ENCODE measurements around the gene MORN3.
"Not testable (repeated sequence)": the region's sequence is repeated elsewhere in the genome, so short reads cannot be mapped to it uniquely, and the experiment has no call there.

Gene MORN3

DNA sequence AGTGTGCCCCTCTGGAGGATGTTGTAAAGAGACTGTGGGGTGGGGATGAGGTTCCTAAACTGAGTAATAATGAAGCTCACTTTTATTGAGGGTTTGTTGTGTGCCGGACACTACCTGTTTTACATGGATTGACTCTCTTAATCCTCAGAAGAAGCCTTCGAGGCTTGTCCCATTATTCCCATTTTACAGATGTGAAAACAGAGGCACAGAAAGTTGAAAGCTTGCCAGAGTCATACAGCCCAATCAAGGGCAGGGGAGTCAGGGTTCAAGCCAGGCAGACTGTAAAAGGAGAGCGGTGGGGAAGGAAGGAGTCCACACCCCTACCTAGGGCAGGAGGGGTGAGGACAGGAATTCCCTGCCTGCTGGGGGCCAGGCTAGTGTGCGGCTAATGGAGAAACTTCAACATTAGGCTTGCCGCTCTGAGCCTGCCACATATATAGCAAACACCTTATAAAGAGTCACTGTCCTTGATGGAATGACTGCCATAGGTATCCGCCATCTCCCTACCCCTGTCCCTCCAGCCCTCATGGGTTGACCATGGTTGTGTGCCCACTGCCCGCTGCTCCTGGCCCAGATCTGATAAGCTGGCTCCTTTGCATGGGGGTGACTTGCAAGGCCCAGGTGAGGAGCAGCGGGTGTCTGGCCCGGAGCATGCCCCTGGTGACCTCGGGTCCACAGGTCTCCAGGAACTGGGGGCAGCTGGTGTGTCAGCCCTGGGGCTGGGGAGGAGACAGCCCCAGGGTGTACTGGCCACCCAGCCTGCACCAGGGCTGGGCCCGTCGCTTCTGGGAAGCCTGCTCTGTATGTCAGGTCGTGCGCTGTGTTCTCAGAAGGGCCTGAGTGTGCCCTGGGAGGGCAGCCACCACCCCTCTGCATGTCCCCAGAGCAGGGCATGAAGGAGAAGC, 30.9 kb downstream of the MORN3 start:
- Mint-ChIP-seq H3K4me1 (ENCODE audit: low read depth) (peaks cover 31% of the 10 kb centered on the region), H3K9me3 (no peaks in the 10 kb centered on the region), H3K4me3 (no peak overlapping the region), H3K27me3 (ENCODE audit: low read depth) (no peaks in the 10 kb centered on the region), H3K27ac (peak overlapping the region; percentile 84), H3K36me3 (ENCODE audit: low read depth) (peaks cover 19% of the 10 kb centered on the region)

DNA sequence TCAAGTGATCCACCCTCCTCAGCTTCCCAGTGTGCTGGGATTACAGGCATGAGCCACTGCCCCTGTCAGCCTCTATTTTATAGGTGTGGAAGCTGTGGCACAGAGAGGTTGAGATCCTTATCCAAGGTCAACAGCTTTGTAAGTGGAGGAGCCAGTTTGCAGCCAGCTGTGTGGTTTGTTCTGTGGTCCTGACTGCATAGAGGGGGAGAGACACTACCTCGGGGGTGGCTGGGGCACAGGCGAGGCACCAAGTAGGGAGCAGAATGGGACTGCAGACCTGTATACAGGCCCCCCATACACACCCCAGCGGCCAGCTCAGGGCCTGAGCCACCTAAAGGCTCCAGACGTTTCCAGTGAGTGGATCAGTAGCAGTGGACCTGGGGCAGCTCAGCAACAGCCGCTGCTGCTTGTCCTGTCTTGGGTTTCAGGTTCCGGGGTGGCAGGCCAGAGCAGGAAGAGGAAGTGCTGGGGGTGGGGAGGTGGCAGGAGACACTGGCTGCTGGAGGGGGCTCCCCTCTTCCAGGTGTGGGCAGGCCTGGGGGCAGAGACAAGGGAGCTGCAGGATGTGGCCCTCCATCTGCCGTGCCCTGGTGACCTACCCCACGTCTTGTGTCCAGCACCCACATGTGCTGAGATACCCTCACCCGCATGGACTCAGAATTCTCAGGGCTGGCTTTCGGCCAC, 32.1 kb downstream of the MORN3 start:
- Mint-ChIP-seq H3K27ac (peak overlapping the region; percentile 84), H3K4me3 (peak overlapping the region; percentile 64), H3K9me3 (no peaks in the 10 kb centered on the region), H3K36me3 (ENCODE audit: low read depth) (peaks cover 19% of the 10 kb centered on the region), H3K27me3 (ENCODE audit: low read depth) (no peaks in the 10 kb centered on the region), H3K4me1 (ENCODE audit: low read depth) (peaks cover 39% of the 10 kb centered on the region)

DNA sequence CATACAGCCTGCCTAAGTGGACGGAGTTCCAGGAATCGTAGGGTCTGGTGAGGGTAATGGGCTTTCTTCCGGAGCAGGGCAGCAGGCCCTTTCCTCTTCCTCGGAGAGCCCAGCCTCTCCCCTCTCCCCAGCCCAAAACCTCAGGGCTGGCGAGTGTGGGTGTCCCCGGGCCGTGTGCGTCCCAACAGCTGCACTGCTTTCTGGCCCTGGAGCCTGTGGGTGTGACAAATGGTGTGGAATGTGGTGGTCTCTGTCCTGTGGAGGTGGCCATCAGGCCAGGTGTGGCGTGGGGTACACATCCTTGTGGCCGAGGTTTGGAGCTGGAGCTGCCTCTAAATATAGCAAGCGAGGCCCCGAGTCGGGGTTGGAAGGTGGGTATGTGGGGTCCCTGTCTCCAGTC, 34.6 kb downstream of the MORN3 start:
- Mint-ChIP-seq H3K36me3 (ENCODE audit: low read depth) (peaks cover 20% of the 10 kb centered on the region), H3K9me3 (no peaks in the 10 kb centered on the region), H3K27me3 (ENCODE audit: low read depth) (no peaks in the 10 kb centered on the region), H3K4me3 (no peak overlapping the region), H3K27ac (peak overlapping the region; percentile 47), H3K4me1 (ENCODE audit: low read depth) (peaks cover 56% of the 10 kb centered on the region)

DNA sequence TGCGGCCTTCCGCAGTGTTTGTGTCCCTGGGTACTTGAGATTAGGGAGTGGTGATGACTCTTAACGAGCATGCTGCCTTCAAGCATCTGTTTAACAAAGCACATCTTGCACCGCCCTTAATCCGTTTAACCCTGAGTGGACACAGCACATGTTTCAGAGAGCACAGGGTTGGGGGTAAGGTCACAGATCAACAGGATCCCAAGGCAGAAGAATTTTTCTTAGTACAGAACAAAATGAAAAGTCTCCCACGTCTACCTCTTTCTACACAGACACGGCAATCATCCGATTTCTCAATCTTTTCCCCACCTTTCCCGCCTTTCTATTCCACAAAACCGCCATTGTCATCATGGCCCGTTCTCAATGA, 35.6 kb downstream of the MORN3 start:
- not testable (repeated sequence) for H3K27me3 Mint-ChIP-seq (ENCODE audit: low read depth); H3K27ac Mint-ChIP-seq; H3K9me3 Mint-ChIP-seq; H3K4me3 Mint-ChIP-seq
- H3K36me3 Mint-ChIP-seq (ENCODE audit: low read depth) = peaks cover 27% of the 10 kb centered on the region
- peaks cover 64% of the 10 kb centered on the region for H3K4me1 Mint-ChIP-seq (ENCODE audit: low read depth)

DNA sequence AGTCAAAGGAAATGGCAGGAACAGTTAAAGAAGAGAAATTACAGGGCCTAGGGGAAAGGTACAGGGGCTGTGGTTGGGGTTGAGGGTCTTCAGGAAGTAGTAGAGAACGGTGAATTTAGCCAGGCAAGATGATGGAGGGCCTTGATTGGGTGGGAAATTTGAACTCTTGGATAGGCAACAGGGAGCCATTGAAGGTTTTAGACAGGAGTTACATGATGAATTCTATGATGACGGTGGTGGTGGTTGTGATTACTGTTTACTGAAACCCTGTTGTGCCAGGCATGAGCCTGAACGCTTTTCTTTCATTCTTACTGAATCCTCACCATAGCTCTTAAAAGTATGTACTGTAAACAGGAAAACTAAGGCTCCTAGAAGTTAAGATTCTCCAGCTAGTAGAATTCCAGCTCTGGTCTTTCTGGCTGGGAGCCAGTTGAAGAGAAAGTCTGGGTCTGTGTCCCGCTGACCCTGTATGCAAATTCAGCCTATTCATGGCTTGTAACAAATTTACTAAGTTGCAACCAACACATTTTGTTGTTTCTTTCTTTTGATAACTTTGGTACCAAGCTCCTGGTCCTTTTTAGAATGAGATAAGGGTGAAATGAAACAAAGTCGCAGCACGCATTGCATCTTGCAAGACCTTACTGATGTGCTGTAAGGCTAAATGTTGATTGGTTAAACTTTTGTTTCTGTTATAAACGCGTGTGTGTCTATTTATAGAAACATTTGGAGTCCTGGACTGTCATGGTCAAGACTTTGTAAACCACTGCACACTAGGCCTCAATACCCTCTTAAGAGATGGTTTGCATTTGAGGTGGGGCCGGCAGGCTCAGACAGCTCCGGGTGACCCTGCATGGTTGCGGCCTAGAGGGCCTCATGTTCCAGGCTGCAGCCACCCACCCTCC, 37.1 kb downstream of the MORN3 start:
- Mint-ChIP-seq H3K9me3 (no peaks in the 10 kb centered on the region), H3K4me1 (ENCODE audit: low read depth) (peaks cover 60% of the 10 kb centered on the region), H3K36me3 (ENCODE audit: low read depth) (peaks cover 32% of the 10 kb centered on the region), H3K27ac (peak overlapping the region; percentile 83), H3K4me3 (peak overlapping the region; percentile 67), H3K27me3 (ENCODE audit: low read depth) (no peaks in the 10 kb centered on the region)

DNA sequence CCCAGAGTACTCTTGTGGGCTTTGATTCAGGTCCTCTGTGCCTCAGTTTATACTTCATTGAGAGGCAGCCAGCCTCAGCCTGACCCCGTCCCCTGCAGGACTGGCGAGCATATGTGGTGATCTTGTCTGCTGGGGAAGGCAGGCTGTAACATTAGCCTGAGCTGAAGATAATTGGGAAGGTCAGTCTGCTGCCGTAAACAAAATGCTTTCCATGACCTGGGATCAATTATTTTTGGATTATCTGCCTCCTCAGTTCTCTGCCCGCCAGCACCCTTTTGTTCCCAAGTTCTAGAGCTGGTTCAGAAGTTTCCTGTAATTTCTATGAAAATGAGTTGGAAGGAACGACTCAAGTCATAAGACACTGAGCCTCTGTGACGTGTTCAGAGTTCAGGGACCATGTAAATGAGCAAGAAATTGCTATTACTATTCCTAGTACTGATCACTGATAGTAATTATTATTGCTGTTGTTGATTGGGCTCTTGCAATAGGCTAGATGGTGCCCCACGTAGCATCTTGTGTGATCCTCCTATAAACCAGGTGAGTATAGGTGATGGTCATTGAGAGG, 38.6 kb downstream of the MORN3 start:
- H3K27me3 Mint-ChIP-seq (ENCODE audit: low read depth) = no peaks in the 10 kb centered on the region
- H3K27ac Mint-ChIP-seq = peak overlapping the region; percentile 72

DNA sequence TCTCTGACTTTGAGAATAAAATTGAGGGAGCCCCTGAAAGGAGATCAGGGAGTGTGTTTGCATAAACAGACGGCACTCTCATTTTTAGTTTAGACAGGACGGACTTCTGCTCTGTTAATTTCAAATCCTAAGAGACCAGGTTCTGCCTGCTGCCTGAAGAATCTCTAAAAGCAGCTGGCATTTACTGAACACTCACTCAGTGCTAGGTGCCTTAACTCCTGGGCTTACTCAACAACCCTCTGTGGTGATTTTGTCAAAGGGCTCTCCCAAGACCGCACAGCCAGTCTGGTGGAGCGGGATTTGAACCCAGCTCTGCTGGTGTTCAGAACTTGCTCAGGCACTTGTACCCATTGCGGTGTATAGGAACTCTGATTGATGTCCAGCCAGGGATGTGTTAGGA, 40.9 kb downstream of the MORN3 start:
- Mint-ChIP-seq H3K27ac (peak overlapping the region; percentile 95), H3K4me1 (ENCODE audit: low read depth) (peaks cover 53% of the 10 kb centered on the region), H3K4me3 (peak overlapping the region; percentile 96), H3K27me3 (ENCODE audit: low read depth) (no peaks in the 10 kb centered on the region), H3K36me3 (ENCODE audit: low read depth) (peaks cover 28% of the 10 kb centered on the region), H3K9me3 (no peaks in the 10 kb centered on the region)

More for the DNA sequence above, 38.6 kb downstream of the MORN3 start:
- Mint-ChIP-seq H3K4me1 (ENCODE audit: low read depth) (peaks cover 53% of the 10 kb centered on the region), H3K36me3 (ENCODE audit: low read depth) (peaks cover 28% of the 10 kb centered on the region), H3K9me3 (no peaks in the 10 kb centered on the region), H3K4me3 (peak overlapping the region; percentile 34)

DNA sequence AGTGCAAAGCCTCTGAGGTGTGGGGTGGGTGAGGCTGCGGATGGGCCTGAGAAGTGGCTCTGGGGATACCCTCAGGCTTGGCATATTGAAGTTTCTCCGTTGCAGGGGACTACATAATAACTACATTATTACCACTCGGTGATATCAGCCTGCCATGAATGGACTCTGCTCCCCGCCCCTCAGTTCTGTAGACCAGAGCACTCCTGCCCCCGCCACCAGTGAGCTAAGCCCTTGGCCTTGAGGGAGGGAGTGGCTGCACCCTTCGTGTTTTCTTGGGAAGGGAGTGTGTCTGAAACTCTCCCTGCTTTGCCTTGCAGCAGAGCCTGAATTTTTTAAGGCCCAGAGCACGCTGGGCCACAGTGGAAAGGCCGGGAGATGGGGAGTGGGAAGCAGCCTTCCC, 41.4 kb downstream of the MORN3 start:
- no peaks in the 10 kb centered on the region for H3K27me3 Mint-ChIP-seq (ENCODE audit: low read depth)
- no peaks in the 10 kb centered on the region for H3K9me3 Mint-ChIP-seq
- H3K4me3 Mint-ChIP-seq = peak overlapping the region; percentile 96
- peak overlapping the region; percentile 95 for H3K27ac Mint-ChIP-seq
- H3K36me3 Mint-ChIP-seq (ENCODE audit: low read depth) = peaks cover 28% of the 10 kb centered on the region
- H3K4me1 Mint-ChIP-seq (ENCODE audit: low read depth) = peaks cover 51% of the 10 kb centered on the region

DNA sequence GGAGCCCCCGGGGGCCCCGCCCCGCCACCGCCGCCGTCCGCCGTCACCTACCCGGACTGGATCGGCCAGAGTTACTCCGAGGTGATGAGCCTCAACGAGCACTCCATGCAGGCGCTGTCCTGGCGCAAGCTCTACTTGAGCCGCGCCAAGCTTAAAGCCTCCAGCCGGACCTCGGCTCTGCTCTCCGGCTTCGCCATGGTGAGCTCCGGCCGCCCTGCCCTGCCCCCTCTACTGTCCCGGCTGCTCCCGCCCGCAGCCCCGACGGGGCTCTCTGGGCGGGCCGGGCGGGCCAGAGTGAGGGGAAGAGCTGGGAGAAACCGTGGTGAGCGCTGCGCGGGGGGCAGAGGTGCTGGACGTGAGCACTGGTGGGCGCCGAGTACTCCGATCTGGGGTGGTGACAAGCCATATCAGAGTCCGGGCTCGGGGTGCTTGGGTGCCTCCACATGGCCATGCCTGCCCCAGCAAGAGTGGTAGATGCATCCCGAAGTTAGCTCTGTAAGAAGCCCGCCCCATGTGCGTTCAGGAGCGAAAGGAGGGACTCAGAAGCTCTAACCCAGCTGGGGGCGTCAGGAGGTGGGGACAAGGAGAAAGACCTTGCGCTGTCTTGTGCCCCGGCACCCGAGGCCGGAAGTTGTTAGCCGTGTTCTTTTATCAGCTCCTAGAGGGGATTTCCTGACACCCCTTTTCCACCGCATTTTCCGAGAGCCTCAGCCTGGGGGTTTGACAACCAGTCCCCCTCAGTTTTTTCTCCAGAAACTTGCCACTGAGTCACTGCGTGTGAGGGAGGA, 42.4 kb downstream of the MORN3 start:
- H3K4me1 Mint-ChIP-seq (ENCODE audit: low read depth) = peaks cover 43% of the 10 kb centered on the region
- no peaks in the 10 kb centered on the region for H3K9me3 Mint-ChIP-seq
- peak overlapping the region; percentile 95 for H3K27ac Mint-ChIP-seq
- no peaks in the 10 kb centered on the region for H3K27me3 Mint-ChIP-seq (ENCODE audit: low read depth)
- peak overlapping the region; percentile 96 for H3K4me3 Mint-ChIP-seq
- H3K36me3 Mint-ChIP-seq (ENCODE audit: low read depth) = peaks cover 26% of the 10 kb centered on the region

DNA sequence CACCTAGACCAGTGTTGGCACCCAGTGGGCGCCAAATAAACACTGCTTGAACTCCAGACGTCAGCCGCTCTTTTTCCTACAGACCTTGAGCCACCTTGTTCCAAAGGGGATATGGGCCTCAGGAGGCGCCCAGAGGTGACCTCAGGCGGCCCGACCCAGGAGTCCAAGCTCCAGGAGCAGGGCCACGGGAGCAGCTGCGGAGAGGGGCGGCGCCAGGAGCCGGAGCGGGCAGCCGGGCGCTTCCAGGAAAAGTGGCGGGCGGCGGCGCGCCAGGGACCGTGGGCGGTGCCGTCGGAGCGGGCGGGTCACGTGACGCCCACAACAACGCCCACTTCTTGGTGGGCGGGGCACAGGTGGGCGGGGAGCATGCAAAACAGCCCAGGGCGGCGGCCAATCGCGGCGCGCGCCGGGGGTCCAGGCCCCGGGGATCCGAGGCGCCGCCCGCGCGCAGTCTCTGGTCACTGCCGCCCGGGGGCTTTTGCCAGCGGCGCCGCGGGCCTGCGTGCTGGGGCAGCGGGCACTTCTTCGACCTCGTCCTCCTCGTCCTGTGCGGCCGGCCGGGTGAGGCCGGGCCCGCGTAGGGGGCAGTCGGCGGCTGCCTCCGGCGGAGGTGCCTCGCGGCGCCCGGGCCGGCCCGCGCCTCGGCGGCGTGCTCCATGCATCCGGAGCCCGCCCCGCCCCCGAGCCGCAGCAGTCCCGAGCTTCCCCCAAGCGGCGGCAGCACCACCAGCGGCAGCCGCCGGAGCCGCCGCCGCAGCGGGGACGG, 43.2 kb downstream of the MORN3 start, which contains the start of gene ORAI1:
ORAI1 (plus strand) TSS at position 444 of the 766 bp plus-strand sequence.
- peaks cover 22% of the 10 kb centered on the region for H3K36me3 Mint-ChIP-seq (ENCODE audit: low read depth)
- peak within 1 kb of the TSS; percentile 95 for H3K27ac Mint-ChIP-seq
- H3K4me3 Mint-ChIP-seq = peak within 1 kb of the TSS; percentile 96
- H3K4me1 Mint-ChIP-seq (ENCODE audit: low read depth) = peaks cover 39% of the 10 kb centered on the region
- H3K27me3 Mint-ChIP-seq (ENCODE audit: low read depth) = no peaks in the 10 kb centered on the region
- no peaks in the 10 kb centered on the region for H3K9me3 Mint-ChIP-seq

DNA sequence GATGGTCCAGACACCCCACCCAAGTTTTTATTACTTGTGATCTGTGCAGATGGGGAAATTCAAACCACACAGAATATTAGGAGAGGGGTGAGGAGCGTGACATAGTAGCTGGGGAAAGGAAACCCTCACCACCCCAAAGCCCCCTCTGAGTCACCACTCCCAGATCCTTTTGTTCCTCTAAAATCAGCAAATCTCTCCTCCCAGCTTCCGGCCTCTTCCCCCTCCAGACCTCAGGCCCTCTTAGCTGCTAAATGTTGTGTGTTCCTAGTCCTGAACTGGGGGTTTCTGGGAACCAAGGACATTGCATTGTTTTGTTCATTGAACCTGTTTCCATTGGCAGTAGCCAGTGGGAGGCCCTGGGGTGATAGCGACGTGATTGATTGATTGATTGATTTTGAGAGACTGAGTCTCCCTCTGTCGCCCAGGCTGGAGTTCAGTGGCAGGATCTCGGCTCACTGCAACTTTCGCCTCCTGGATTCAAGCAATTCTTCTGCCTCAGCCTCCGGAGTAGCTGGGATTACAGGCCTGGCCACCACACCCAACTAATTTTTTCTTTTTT, 49.0 kb downstream of the MORN3 start:
- H3K4me1 Mint-ChIP-seq (ENCODE audit: low read depth) = peaks cover 8% of the 10 kb centered on the region
- H3K9me3 Mint-ChIP-seq = no peaks in the 10 kb centered on the region
- no peaks in the 10 kb centered on the region for H3K27me3 Mint-ChIP-seq (ENCODE audit: low read depth)
- H3K4me3 Mint-ChIP-seq = no peak overlapping the region
- no peak overlapping the region for H3K27ac Mint-ChIP-seq
- no peaks in the 10 kb centered on the region for H3K36me3 Mint-ChIP-seq (ENCODE audit: low read depth)

DNA sequence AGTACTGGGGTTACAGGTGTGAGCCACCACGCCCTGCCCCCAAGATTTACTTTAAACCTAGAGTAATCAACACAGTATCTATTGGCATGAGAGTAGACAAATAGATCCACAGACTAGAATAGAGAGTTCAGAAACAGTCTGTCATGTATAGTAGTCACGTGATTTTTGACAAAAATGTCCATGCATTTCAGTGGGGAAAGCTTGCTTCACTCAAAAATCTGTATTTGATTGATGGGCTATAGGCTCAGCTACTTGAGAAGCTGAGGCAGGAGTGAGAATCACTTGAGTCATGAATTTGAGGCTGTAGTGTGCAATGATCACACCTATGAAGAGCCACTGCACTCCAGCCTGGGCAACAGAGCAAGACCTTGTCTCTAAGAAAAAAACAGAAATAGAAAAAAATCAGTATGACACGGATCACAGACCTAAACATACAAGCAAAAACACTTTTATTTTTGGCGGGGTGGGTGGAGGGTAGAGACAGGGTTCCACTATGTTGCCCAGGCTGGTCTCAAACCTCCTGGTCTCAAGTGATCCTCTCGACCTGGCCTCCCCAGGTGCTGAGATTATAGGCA, 50.7 kb downstream of the MORN3 start:
- no peak overlapping the region for H3K27ac Mint-ChIP-seq
- no peaks in the 10 kb centered on the region for H3K9me3 Mint-ChIP-seq
- peaks cover 2% of the 10 kb centered on the region for H3K4me1 Mint-ChIP-seq (ENCODE audit: low read depth)
- no peaks in the 10 kb centered on the region for H3K27me3 Mint-ChIP-seq (ENCODE audit: low read depth)
- H3K36me3 Mint-ChIP-seq (ENCODE audit: low read depth) = no peaks in the 10 kb centered on the region
- no peak overlapping the region for H3K4me3 Mint-ChIP-seq

Data from T-helper 1 cell treated with Interleukin-12 subunit alpha and Interleukin-12 subunit beta and Interleukin-4 antibody, amounts not matched to agents 30 μg/mL and 1 μg/mL, for 36 hours (primary cell).